T-cell (primary cell): Measurements from ENCODE around the gene ASTN1. TPM values are rescaled to one million over a fixed set of nuclear protein-coding genes. Genes with fewer than 3 reads are reported as not detected.

ENCODE experiments used
- ATAC-seq, 4 experiments: fragments of 200-7000 bp in 3 of 4; fragments of 150-1000 bp in 1 of 4; cut with Tn5 transposase; replicated peaks in 1 of 4; 1 replicate in 3 of 4; 2 replicates in 1 of 4; pipeline ENCODE4 v1.10.0; 2021; ENCODE audit warnings: moderate library complexity in 3 of 4, mild to moderate bottlenecking in 2 of 4, moderate number of reproducible peaks in 1 of 4
- CTCF ChIA-PET, 2 donors: fragments of 300-600 bp; sonication (Branson Sonifier 250); formaldehyde crosslinking; loops; one replicate each; lab custom pipeline; 2022; ENCODE audit warnings: antibody characterized with exemption in 2 of 2; lab: Charles Lee
- POLR2A ChIA-PET, 2 donors: fragments of 300-600 bp; sonication (Branson Sonifier 250); formaldehyde crosslinking; loops; one replicate each; lab custom pipeline; 2022; ENCODE audit warnings: antibody characterized with exemption in 2 of 2; lab: Charles Lee
- DNase-seq, 35 experiments: peaks; one replicate each; pipeline versions ENCODE4 v3.0.0 to v3.0.0-alpha.2; 2013 to 2023
- H3K27ac ChIP-seq: one replicate; pipeline ENCODE4 v1.5.1; 2013; ENCODE audit warnings: low read length
- H3K27me3 ChIP-seq, 2 experiments: replicated peaks in 1 of 2; 1 replicate in 1 of 2; 2 replicates in 1 of 2; pipeline versions ENCODE4 v1.6.1 to v1.7.0; 2013; ENCODE audit warnings: low read length in 1 of 2, mixed read lengths in 1 of 2; ENCODE audit not compliant: control insufficient read depth in 2 of 2, insufficient read depth in 2 of 2; ENCODE audit errors: extremely low read depth in 1 of 2
- H3K36me3 ChIP-seq, 2 donors: 1 replicate in 1 of 2; 2 replicates in 1 of 2; pipeline versions ENCODE4 v1.6.1 to v1.7.0; 2013; ENCODE audit warnings: low read length in 1 of 2; ENCODE audit not compliant: control insufficient read depth in 2 of 2, insufficient read depth in 1 of 2; ENCODE audit errors: extremely low read depth in 1 of 2
- H3K4me1 ChIP-seq, 2 experiments: 1 replicate in 1 of 2; 2 replicates in 1 of 2; pipeline versions ENCODE4 v1.6.1 to v1.7.0; 2013; ENCODE audit warnings: low read length in 2 of 2, mixed read lengths in 1 of 2; ENCODE audit not compliant: insufficient read depth in 2 of 2, control insufficient read depth in 1 of 2; ENCODE audit errors: extremely low read depth in 1 of 2
- H3K4me3 ChIP-seq, 2 donors: 1 replicate in 1 of 2; 2 replicates in 1 of 2; pipeline versions ENCODE4 v1.5.1 to v1.7.0; 2013; ENCODE audit warnings: mild to moderate bottlenecking in 2 of 2, low read length in 1 of 2, moderate library complexity in 1 of 2; ENCODE audit not compliant: control insufficient read depth in 1 of 2; ENCODE audit errors: extremely low read depth in 1 of 2
- H3K9me3 ChIP-seq: 2 replicates; pipeline ENCODE4 v1.7.0; 2013
- H3K27ac Mint-ChIP-seq, 2 donors: one replicate each; pipeline ENCODE4 v1.8.0; 2020 to 2021; ENCODE audit warnings: mild to moderate bottlenecking in 2 of 2, mixed read lengths in 2 of 2
- H3K27me3 Mint-ChIP-seq, 2 donors: one replicate each; pipeline ENCODE4 v1.8.0; 2021 to 2022; ENCODE audit warnings: mixed read lengths in 2 of 2
- H3K36me3 Mint-ChIP-seq: one replicate; pipeline ENCODE4 v1.8.0; 2021; ENCODE audit warnings: mixed read lengths
- H3K4me1 Mint-ChIP-seq, 3 donors: one replicate each; pipeline ENCODE4 v1.8.0; 2020 to 2022; ENCODE audit warnings: mixed read lengths in 3 of 3, mild to moderate bottlenecking in 1 of 3
- H3K4me3 Mint-ChIP-seq, 3 donors: one replicate each; pipeline ENCODE4 v1.8.0; 2020 to 2022; ENCODE audit warnings: mild to moderate bottlenecking in 3 of 3, mixed read lengths in 3 of 3, moderate library complexity in 3 of 3
- H3K9me3 Mint-ChIP-seq, 3 donors: one replicate each; pipeline ENCODE4 v1.8.0; 2020 to 2022; ENCODE audit warnings: mixed read lengths in 3 of 3
- WGBS: methylation state at CpG from one replicate; pipeline ENCODE4 v1.1.5; 2013; ENCODE audit warnings: missing lambda C conversion rate; ENCODE audit not compliant: insufficient coverage; 5-methylcytosine and 5-hydroxymethylcytosine counted together
- total RNA-seq, 35 experiments: library from RNA in 6 of 35; stranded (reverse) in 6 of 35; fragments of 120-200 nt in 1 of 35; gene quantifications; one replicate each; pipeline versions ENCODE4 v1.2.1 to v1.2.4 and lab custom pipeline; 2013 to 2026

The ASTN1 gene
- total RNA-seq, 5 donors from 2014 or later (not counting 1 experiment from before 2014, with no cell fraction given), result 0.06 TPM; not detected in 4

DNA sequence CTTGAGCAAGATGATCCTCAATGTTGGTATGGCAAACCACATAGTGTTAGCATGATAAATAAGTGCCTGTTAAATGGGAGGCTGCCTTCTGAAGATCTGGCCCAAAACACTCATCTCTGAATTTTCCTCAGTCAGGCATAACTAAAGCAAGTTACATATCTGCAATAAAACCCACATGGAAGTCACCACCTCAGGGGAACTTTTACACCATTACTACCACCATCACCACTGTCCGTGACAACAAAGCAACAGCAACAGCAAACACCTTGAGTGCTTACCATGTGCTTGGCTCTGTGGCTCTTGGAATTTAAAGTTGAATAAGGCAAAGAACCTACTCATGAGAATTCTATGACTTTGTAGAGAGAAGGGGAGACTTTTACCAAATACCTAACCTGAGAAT is 233.0 kb downstream of the ASTN1 start:
- CTCF ChIA-PET, result no interaction called here
- Histone ChIP-seq H3K4me3 (no peak overlapping the region), H3K9me3 (no peaks in the 10 kb centered on the region), H3K4me1 (no peaks in the 10 kb centered on the region), H3K27me3 (no peaks in the 10 kb centered on the region), H3K36me3 (no peaks in the 10 kb centered on the region), H3K27ac (no peak overlapping the region)
- POLR2A ChIA-PET, result interaction anchor here in 1 of 2 donors (0.6 kb wide), 1 partner anchor 122 kb away, joined by 3 read pairs; no protein-coding TSS in a partner anchor
- WGBS, result no CpG with 5 or more reads among the region's 1 CpG
- Mint-ChIP-seq H3K27ac (no peak overlapping the region), H3K9me3 (peaks cover 0 to 16% (median 8%) of the 10 kb centered on the region in 3 donors), H3K4me3 (no peak overlapping the region), H3K36me3 (no peaks in the 10 kb centered on the region), H3K27me3 (peaks cover 0 to 9% of the 10 kb centered on the region in 2 donors), H3K4me1 (no peaks in the 10 kb centered on the region)
- DNase-seq (no peak), ATAC-seq (no peak)

DNA sequence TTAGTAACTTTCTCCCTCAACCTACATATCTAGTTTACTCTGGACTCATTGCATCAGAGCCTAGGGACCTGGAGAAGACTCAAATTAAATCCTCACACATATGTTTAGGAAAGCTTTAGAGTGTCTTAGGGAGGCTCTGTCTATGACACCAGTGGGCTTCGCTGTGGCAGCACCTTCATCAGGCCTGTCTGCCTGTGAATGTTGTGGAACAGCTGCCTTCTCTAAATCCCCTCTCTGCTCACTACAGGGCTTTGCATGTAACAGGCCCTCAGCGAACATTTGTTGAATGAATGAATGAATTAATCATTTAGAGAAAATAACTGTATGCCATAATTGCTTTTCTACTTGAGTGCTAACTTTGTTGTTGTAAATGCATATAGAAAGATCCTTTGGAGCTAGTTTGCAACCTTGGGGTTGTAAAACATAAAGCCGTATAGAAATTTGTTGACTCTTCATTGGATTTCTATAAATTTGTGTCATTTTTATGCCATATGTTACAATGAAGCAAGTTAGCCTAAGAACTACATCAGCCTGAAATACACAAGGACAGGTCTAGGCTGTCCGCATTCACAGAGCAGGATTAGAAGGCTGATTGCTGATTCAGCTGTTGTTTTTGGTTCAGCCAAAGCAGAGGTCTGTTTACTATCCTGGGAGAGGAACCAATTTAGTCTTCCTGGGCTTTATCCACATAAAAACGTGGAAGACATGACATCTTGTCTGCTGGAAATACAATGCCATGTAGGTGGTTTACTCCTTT is 238.0 kb downstream of the ASTN1 start:
- Mint-ChIP-seq H3K4me3 (no peak overlapping the region), H3K27ac (no peak overlapping the region), H3K9me3 (peaks cover 0 to 15% (median 6%) of the 10 kb centered on the region in 3 donors), H3K36me3 (no peaks in the 10 kb centered on the region), H3K4me1 (no peaks in the 10 kb centered on the region), H3K27me3 (peaks cover 3 to 14% of the 10 kb centered on the region in 2 donors)
- H3K9me3 ChIP-seq, result no peaks in the 10 kb centered on the region
- ChIA-PET CTCF (interaction anchor here in 1 of 2 donors (0.7 kb wide), 1 partner anchor 97 kb away, joined by 6 read pairs; no protein-coding TSS in a partner anchor), POLR2A (interaction anchor here in 1 of 2 donors (0.6 kb wide), 1 partner anchor 1437 kb away, joined by 3 read pairs; no protein-coding TSS in a partner anchor)
- no peak for DNase-seq
- no peaks in the 10 kb centered on the region for H3K27me3 ChIP-seq
- H3K27ac ChIP-seq, result no peak overlapping the region
- H3K4me1 ChIP-seq, result no peaks in the 10 kb centered on the region
- no peak for ATAC-seq
- H3K36me3 ChIP-seq, result no peaks in the 10 kb centered on the region
- no peak overlapping the region for H3K4me3 ChIP-seq
- WGBS, result 100% methylated on average over 1 of the region's 5 CpGs

DNA sequence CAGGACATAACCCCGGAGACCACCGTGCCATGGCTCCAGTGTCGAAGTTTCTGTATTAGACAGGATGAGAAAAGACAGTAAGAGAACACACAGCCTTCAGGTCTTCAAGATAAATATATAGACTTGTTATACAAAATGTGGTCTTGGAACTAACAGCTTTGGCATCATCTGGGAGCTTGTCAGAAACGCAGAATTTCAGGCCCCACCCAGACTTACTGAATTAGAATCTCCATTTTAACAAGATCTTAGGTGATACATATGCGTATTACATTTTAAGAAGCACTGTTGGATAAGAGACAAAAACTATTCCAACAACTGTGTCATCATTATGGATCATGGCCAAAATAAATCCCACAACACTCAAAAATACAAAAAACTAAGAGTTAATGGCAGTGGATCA is 239.3 kb downstream of the ASTN1 start:
- ATAC-seq, result no peak
- Histone ChIP-seq H3K27ac (no peak overlapping the region), H3K4me1 (no peaks in the 10 kb centered on the region), H3K27me3 (no peaks in the 10 kb centered on the region), H3K4me3 (no peak overlapping the region), H3K9me3 (no peaks in the 10 kb centered on the region), H3K36me3 (no peaks in the 10 kb centered on the region)
- POLR2A ChIA-PET, result no interaction called here
- Mint-ChIP-seq H3K9me3 (peaks cover 0 to 8% (median 6%) of the 10 kb centered on the region in 3 donors), H3K4me1 (no peaks in the 10 kb centered on the region), H3K4me3 (no peak overlapping the region), H3K27me3 (peaks cover 3 to 16% of the 10 kb centered on the region in 2 donors), H3K36me3 (no peaks in the 10 kb centered on the region), H3K27ac (no peak overlapping the region)
- CTCF ChIA-PET, result no interaction called here
- no CpG with 5 or more reads among the region's 5 CpGs for WGBS
- no peak for DNase-seq

GRCh38 chr1:176923283-176923682 is 241.2 kb downstream of the ASTN1 start:
- Histone ChIP-seq H3K27me3 (no peaks in the 10 kb centered on the region), H3K9me3 (no peaks in the 10 kb centered on the region), H3K4me1 (no peaks in the 10 kb centered on the region), H3K36me3 (no peaks in the 10 kb centered on the region), H3K27ac (no peak overlapping the region), H3K4me3 (no peak overlapping the region)
- Mint-ChIP-seq H3K4me3 (no peak overlapping the region), H3K9me3 (peaks cover 0 to 10% (median 0%) of the 10 kb centered on the region in 3 donors), H3K4me1 (no peaks in the 10 kb centered on the region), H3K27me3 (peaks cover 3 to 11% of the 10 kb centered on the region in 2 donors), H3K27ac (no peak overlapping the region), H3K36me3 (no peaks in the 10 kb centered on the region)
- no peak for DNase-seq
- CTCF ChIA-PET, result no interaction called here
- POLR2A ChIA-PET, result no interaction called here
- no peak for ATAC-seq
- no CpG with 5 or more reads among the region's 1 CpG for WGBS

GRCh38 chr1:176919386-176920378 is 244.8 kb downstream of the ASTN1 start:
- DNase-seq (no peak), ATAC-seq (no peak)
- WGBS, result 88% methylated on average over 3 of the region's 8 CpGs
- Mint-ChIP-seq H3K4me1 (no peaks in the 10 kb centered on the region), H3K27me3 (peaks cover 3 to 7% of the 10 kb centered on the region in 2 donors), H3K27ac (no peak overlapping the region), H3K36me3 (no peaks in the 10 kb centered on the region), H3K4me3 (no peak overlapping the region), H3K9me3 (peaks cover 0 to 14% (median 0%) of the 10 kb centered on the region in 3 donors)
- H3K4me3 ChIP-seq, result no peak overlapping the region
- H3K9me3 ChIP-seq, result no peaks in the 10 kb centered on the region
- no peaks in the 10 kb centered on the region for H3K4me1 ChIP-seq
- ChIA-PET POLR2A (no interaction called here), CTCF (no interaction called here)
- no peaks in the 10 kb centered on the region for H3K27me3 ChIP-seq
- no peak overlapping the region for H3K27ac ChIP-seq
- no peaks in the 10 kb centered on the region for H3K36me3 ChIP-seq

- H3K36me3 ChIP-seq, result no peaks in the 10 kb centered on the region
- no peaks in the 10 kb centered on the region for H3K9me3 ChIP-seq
- POLR2A ChIA-PET, result no interaction called here
- Mint-ChIP-seq H3K4me3 (no peak overlapping the region), H3K9me3 (peaks cover 0 to 5% (median 3%) of the 10 kb centered on the region in 3 donors), H3K27me3 (peaks cover 7 to 9% of the 10 kb centered on the region in 2 donors), H3K27ac (no peak overlapping the region), H3K4me1 (no peaks in the 10 kb centered on the region), H3K36me3 (no peaks in the 10 kb centered on the region)
- no peak overlapping the region for H3K4me3 ChIP-seq
- H3K27ac ChIP-seq, result no peak overlapping the region
- DNase-seq (no peak), ATAC-seq (no peak)
- H3K27me3 ChIP-seq, result peaks cover 0 to 7% of the 10 kb centered on the region in 2 experiments
- CTCF ChIA-PET, result no interaction called here
- 59% methylated on average over 5 of the region's 7 CpGs for WGBS
- H3K4me1 ChIP-seq, result no peaks in the 10 kb centered on the region
Observed at GRCh38 chr1:176905648-176906047, 258.9 kb downstream of the ASTN1 start.
